ENCODE measurements around the gene TOR3A. TPM values are rescaled to one million over a fixed set of nuclear protein-coding genes. Genes with fewer than 3 reads are reported as not detected.

TOR3A gene
- total and polyA plus RNA-seq, 7 experiments from 2014 or later = 18.8 to 43.8 (median 22.0) TPM

GRCh38 chr1:179061360-179062282 is 20.2 kb upstream of the TOR3A start:
- Mint-ChIP-seq H3K9me3 (peaks cover 0 to 3% (median 0%) of the 10 kb centered on the region in 11 donors), H3K36me3 (peaks cover 10 to 49% (median 27%) of the 10 kb centered on the region in 5 donors), H3K4me1 (peaks cover 0 to 4% (median 0%) of the 10 kb centered on the region in 7 donors), H3K27ac (peak overlapping the region in 1 of 9 donors; percentile 17), H3K4me3 (no peak overlapping the region), H3K27me3 (no peaks in the 10 kb centered on the region)
- ChIA-PET CTCF (no interaction called here), POLR2A (no interaction called here)
- Histone ChIP-seq H3K4me1 (ENCODE audit: control insufficient read depth in 2 of 2, insufficient read depth in 2 of 2, low read length in 2 of 2) (no peaks in the 10 kb centered on the region), H3K27me3 (ENCODE audit: control insufficient read depth in 2 of 2, insufficient read depth in 2 of 2, low read length in 2 of 2) (no peaks in the 10 kb centered on the region), H3K27ac (ENCODE audit: low read depth, low read length) (no peak overlapping the region), H3K9me3 (ENCODE audit: control insufficient read depth in 2 of 3, low read length in 3 of 3) (no peaks in the 10 kb centered on the region), H3K36me3 (ENCODE audit: control insufficient read depth in 2 of 3, insufficient read depth in 3 of 3, low read length in 3 of 3) (peaks cover 0 to 21% (median 0%) of the 10 kb centered on the region in 3 experiments), H3K4me3 (ENCODE audit: low read length) (no peak overlapping the region)
- intact Hi-C loops (cut with micrococcal nuclease) = no loop called here
- no peak for ATAC-seq
- DNase-seq = no peak

- no peak overlapping the region for H3K4me3 Mint-ChIP-seq
- ChIA-PET POLR2A (no interaction called here), CTCF (interaction anchor here (0.7 kb wide), 1 partner anchor 534 kb away, joined by 3 read pairs; no protein-coding TSS in a partner anchor)
- DNase-seq = no peak
- intact Hi-C loops (cut with micrococcal nuclease) = no loop called here
- no peak overlapping the region for H3K4me3 ChIP-seq (ENCODE audit: low read length)
- no peaks in the 10 kb centered on the region for H3K9me3 ChIP-seq (ENCODE audit: control insufficient read depth in 2 of 3, low read length in 3 of 3)
- ATAC-seq = no peak
- no peaks in the 10 kb centered on the region for H3K9me3 Mint-ChIP-seq
- no peak overlapping the region for H3K27ac Mint-ChIP-seq
- H3K4me1 ChIP-seq (ENCODE audit: control insufficient read depth in 2 of 2, insufficient read depth in 2 of 2, low read length in 2 of 2) = no peaks in the 10 kb centered on the region
- peaks cover 0 to 34% (median 4%) of the 10 kb centered on the region in 3 experiments for H3K36me3 ChIP-seq (ENCODE audit: control insufficient read depth in 2 of 3, insufficient read depth in 3 of 3, low read length in 3 of 3)
- no peaks in the 10 kb centered on the region for H3K27me3 Mint-ChIP-seq
- H3K27me3 ChIP-seq (ENCODE audit: control insufficient read depth in 2 of 2, insufficient read depth in 2 of 2, low read length in 2 of 2) = no peaks in the 10 kb centered on the region
- H3K4me1 Mint-ChIP-seq = peaks cover 0 to 4% (median 0%) of the 10 kb centered on the region in 7 donors
- peaks cover 8 to 43% (median 12%) of the 10 kb centered on the region in 5 donors for H3K36me3 Mint-ChIP-seq
- no peak overlapping the region for H3K27ac ChIP-seq (ENCODE audit: low read depth, low read length)
Measured at GRCh38 chr1:179066471-179066870, 15.4 kb upstream of the TOR3A start.

GRCh38 chr1:179077396-179077795 is 4.5 kb upstream of the TOR3A start:
- H3K27ac ChIP-seq (ENCODE audit: low read depth, low read length) = no peak overlapping the region
- Mint-ChIP-seq H3K4me1 (peaks cover 13 to 19% (median 17%) of the 10 kb centered on the region in 7 donors), H3K9me3 (no peaks in the 10 kb centered on the region), H3K4me3 (no peak overlapping the region), H3K27me3 (no peaks in the 10 kb centered on the region), H3K27ac (peak overlapping the region in 1 of 9 donors; percentile 30), H3K36me3 (peaks cover 0 to 9% (median 4%) of the 10 kb centered on the region in 5 donors)
- DNase-seq (no peak), ATAC-seq (no peak)
- intact Hi-C loops (cut with micrococcal nuclease) = loop anchor here in 1 of 2 donors (5.0 kb wide), 1 partner anchor 545 kb away; no protein-coding TSS in a partner anchor
- no peak overlapping the region for H3K4me3 ChIP-seq (ENCODE audit: low read length)
- no peaks in the 10 kb centered on the region for H3K27me3 ChIP-seq (ENCODE audit: control insufficient read depth in 2 of 2, insufficient read depth in 2 of 2, low read length in 2 of 2)
- ChIA-PET POLR2A (no interaction called here), CTCF (interaction anchor here (1.7 kb wide), 1 partner anchor 291 kb away, joined by 5 read pairs; no protein-coding TSS in a partner anchor)
- H3K4me1 ChIP-seq (ENCODE audit: control insufficient read depth in 2 of 2, insufficient read depth in 2 of 2, low read length in 2 of 2) = peaks cover 0 to 11% of the 10 kb centered on the region in 2 donors
- peaks cover 0 to 2% (median 0%) of the 10 kb centered on the region in 3 experiments for H3K36me3 ChIP-seq (ENCODE audit: control insufficient read depth in 2 of 3, insufficient read depth in 3 of 3, low read length in 3 of 3)
- no peaks in the 10 kb centered on the region for H3K9me3 ChIP-seq (ENCODE audit: control insufficient read depth in 2 of 3, low read length in 3 of 3)

GRCh38 chr1:179079113-179079761 is 2.6 kb upstream of the TOR3A start:
- POLR2A ChIA-PET = interaction anchor here (0.8 to 3.4 kb wide), 2 partner anchors 43 to 287 kb away, joined by 3 to 11 read pairs; partner anchors contain the start of gene AXDND1
- H3K27ac Mint-ChIP-seq = peak overlapping the region in 8 of 9 donors; percentile 28 to 86 (median 58)
- H3K4me3 ChIP-seq (ENCODE audit: low read length) = no peak overlapping the region
- no peaks in the 10 kb centered on the region for H3K27me3 Mint-ChIP-seq
- peaks cover 0 to 9% (median 0%) of the 10 kb centered on the region in 5 donors for H3K36me3 Mint-ChIP-seq
- H3K36me3 ChIP-seq (ENCODE audit: control insufficient read depth in 2 of 3, insufficient read depth in 3 of 3, low read length in 3 of 3) = no peaks in the 10 kb centered on the region
- no peak overlapping the region for H3K27ac ChIP-seq (ENCODE audit: low read depth, low read length)
- DNase-seq = peak in 8 of 9 donors; percentile 40 to 73 (median 64)
- H3K9me3 ChIP-seq (ENCODE audit: control insufficient read depth in 2 of 3, low read length in 3 of 3) = no peaks in the 10 kb centered on the region
- H3K4me1 ChIP-seq (ENCODE audit: control insufficient read depth in 2 of 2, insufficient read depth in 2 of 2, low read length in 2 of 2) = peaks cover 4 to 11% of the 10 kb centered on the region in 2 donors
- peaks cover 14 to 34% (median 22%) of the 10 kb centered on the region in 7 donors for H3K4me1 Mint-ChIP-seq
- intact Hi-C loops (cut with micrococcal nuclease) = loop anchor here (1.0 to 5.0 kb wide), 9 partner anchors 42 to 735 kb away; partner anchors contain the start of genes ABL2 (in 1 of the 2) and SOAT1 (in 1 of the 2)
- H3K4me3 Mint-ChIP-seq = peak overlapping the region in 4 of 10 donors; percentile 1 to 50 (median 30)
- no peaks in the 10 kb centered on the region for H3K27me3 ChIP-seq (ENCODE audit: control insufficient read depth in 2 of 2, insufficient read depth in 2 of 2, low read length in 2 of 2)
- CTCF ChIA-PET = interaction anchor here (0.6 to 3.7 kb wide), 11 partner anchors 12 to 621 kb away, joined by 3 to 18 read pairs (median 3); partner anchors contain the start of gene AXDND1
- no peaks in the 10 kb centered on the region for H3K9me3 Mint-ChIP-seq
- peak; percentile 63 for ATAC-seq

- peak overlapping the region; percentile 76 for H3K27ac ChIP-seq (ENCODE audit: low read depth, low read length)
- peak in 8 of 9 donors; percentile 20 to 75 (median 44) for DNase-seq
- ATAC-seq = peak; percentile 60
- H3K4me3 ChIP-seq (ENCODE audit: low read length) = peak overlapping the region; percentile 93
- Mint-ChIP-seq H3K9me3 (no peaks in the 10 kb centered on the region), H3K4me3 (peak overlapping the region; percentile 90 to 100 (median 94)), H3K27ac (peak overlapping the region; percentile 82 to 99 (median 88)), H3K36me3 (peaks cover 0 to 9% (median 0%) of the 10 kb centered on the region in 5 donors), H3K27me3 (no peaks in the 10 kb centered on the region), H3K4me1 (peaks cover 14 to 38% (median 22%) of the 10 kb centered on the region in 7 donors)
- ChIA-PET CTCF (interaction anchor here (0.6 to 3.7 kb wide), 8 partner anchors 8 to 289 kb away, joined by 3 to 18 read pairs (median 3); partner anchors contain the start of gene AXDND1), POLR2A (interaction anchor here (0.5 to 3.4 kb wide), 8 partner anchors 13 to 801 kb away, joined by 3 to 11 read pairs (median 4); partner anchors contain the start of genes AXDND1 and TOR1AIP1)
- intact Hi-C loops (cut with micrococcal nuclease) = loop anchor here (1.0 to 10.0 kb wide), 13 partner anchors 44 to 873 kb away; partner anchors contain the start of genes CEP350 (in 1 of the 2), FAM20B (in 1 of the 2), RALGPS2 (in 1 of the 2) and SOAT1 (in 1 of the 2)
- no peaks in the 10 kb centered on the region for H3K9me3 ChIP-seq (ENCODE audit: control insufficient read depth in 2 of 3, low read length in 3 of 3)
- peaks cover 0 to 6% (median 0%) of the 10 kb centered on the region in 3 experiments for H3K36me3 ChIP-seq (ENCODE audit: control insufficient read depth in 2 of 3, insufficient read depth in 3 of 3, low read length in 3 of 3)
- H3K27me3 ChIP-seq (ENCODE audit: control insufficient read depth in 2 of 2, insufficient read depth in 2 of 2, low read length in 2 of 2) = no peaks in the 10 kb centered on the region
- H3K4me1 ChIP-seq (ENCODE audit: control insufficient read depth in 2 of 2, insufficient read depth in 2 of 2, low read length in 2 of 2) = peaks cover 4 to 11% of the 10 kb centered on the region in 2 donors
Measured at GRCh38 chr1:179080866-179081686, 794 bp upstream of the TOR3A start.
